Activated T-cell treated with anti-CD3 and anti-CD28 coated beads for 1 hour (primary cell): ENCODE results near the gene IL20RA.
"Not testable (repeated sequence)": the region's sequence is repeated elsewhere in the genome, so short reads cannot be mapped to it uniquely, and the experiment has no call there.

Experiments
- DNase-seq: peaks from one replicate; pipeline ENCODE4 v3.0.0-alpha.2; 2020; ENCODE audit warnings: low read depth

Gene IL20RA, protein sequence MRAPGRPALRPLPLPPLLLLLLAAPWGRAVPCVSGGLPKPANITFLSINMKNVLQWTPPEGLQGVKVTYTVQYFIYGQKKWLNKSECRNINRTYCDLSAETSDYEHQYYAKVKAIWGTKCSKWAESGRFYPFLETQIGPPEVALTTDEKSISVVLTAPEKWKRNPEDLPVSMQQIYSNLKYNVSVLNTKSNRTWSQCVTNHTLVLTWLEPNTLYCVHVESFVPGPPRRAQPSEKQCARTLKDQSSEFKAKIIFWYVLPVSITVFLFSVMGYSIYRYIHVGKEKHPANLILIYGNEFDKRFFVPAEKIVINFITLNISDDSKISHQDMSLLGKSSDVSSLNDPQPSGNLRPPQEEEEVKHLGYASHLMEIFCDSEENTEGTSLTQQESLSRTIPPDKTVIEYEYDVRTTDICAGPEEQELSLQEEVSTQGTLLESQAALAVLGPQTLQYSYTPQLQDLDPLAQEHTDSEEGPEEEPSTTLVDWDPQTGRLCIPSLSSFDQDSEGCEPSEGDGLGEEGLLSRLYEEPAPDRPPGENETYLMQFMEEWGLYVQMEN

DNA sequence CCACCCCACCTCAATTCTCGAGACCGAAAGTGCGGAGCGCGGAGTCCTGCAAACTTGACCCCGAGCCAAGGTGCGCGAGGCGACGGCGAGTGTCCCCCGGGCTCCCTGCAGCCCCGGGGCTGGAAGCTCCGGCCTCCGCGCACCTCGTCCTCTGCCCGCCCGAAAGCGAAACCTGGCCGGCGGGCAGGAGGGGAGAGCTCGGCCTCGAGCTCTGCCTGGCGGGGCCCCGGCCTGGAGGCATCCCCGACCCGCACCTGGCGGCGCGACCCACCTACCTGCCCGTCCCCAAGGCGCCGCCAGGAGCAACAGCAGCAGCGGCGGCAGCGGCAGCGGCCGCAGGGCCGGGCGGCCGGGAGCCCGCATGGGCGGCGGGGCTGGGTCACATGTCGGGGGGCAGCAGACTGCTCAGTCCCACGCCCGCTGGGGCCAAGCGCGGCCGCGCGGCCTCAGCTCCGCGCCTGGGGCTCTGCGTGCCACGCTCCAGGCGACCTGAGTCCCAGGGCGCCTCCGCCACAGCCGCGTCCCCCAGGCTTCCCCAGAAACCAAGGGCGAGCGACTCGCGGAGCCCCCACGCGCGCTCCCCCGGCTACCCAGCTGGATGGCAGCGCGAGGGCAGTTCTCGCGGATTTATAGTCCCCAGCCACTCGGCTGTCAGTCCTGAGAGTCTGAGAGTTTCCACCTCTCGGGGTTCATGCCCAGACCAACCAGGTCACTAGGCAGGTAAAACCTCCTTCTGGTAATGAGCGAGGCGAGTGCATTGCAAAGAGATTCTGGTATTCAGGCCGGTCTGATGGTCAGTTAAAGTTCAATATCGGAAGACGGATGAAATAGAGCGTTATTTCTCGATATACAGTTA, at the start of gene IL20RA:
Gene IL20RA, minus strand, starts transcription at position 600 of the 856 bp plus-strand sequence. Its CDS starts 237 bp downstream, at position 363.
- no peak for DNase-seq

DNA sequence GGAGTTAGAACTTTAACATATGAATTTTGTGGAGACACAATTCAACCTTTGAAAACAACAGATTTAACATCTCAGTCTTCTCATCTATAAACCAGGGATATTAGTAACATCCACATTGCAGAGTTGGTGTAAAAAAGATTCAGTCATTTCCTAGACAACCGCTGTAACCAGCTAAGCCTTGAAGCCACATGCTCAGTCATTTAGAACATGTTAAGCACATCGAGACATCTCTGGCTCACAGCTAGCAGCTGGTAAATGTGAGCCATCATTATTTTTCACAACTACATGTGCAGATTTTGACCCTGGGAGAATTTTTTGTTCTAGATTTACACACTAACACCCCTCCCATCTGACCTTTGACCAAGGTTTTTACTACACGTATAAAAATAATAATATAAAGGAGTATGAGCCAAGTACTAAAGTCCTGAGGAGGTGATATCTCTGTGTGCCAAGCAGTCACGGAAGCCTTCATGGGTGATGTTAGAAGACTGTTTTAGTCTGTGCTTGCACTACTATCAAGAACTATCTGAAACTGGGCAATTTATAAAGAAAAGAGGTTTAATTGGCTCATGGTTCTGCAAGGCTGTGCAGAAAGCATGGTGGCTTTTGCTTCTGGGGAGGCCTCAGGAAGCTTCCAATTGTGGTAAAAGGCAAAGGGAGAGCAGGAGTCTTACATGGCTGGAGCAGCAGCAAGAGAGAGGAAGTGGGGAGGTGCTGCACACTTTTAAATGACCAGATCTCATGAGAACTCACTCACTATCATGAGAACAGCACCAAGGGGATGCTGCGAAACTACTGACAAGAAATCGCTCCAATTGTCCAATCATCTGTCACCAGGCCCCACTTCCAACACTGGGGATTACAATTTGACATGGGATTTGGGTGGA, 48.7 kb upstream of the IL20RA start:
- no peak for DNase-seq

DNA sequence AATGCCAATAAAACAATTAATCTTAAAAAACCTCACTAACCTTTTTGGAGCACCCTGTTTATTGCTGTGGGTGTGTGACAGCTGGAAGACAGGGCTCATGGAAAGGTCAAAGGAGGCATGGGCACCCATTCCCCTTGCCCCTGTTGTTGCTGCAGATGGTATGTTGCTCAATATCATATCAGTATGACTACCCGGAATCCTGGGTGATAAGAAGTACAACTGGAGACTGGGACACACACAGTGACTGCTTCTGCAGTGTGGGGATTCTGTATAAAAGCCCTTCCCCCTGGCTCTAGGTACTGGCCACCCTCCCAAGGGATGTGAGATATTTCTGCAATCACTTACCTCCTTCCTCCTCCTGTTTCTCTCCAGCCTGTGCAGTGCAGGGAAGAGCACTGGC, 47.3 kb upstream of the IL20RA start:
- DNase-seq = no peak

GRCh38 chr6:137089305-137089704, 44.5 kb upstream of the IL20RA start:
- no peak for DNase-seq

GRCh38 chr6:137087902-137088301, 43.1 kb upstream of the IL20RA start:
- no peak for DNase-seq

GRCh38 chr6:137086031-137086430, 41.3 kb upstream of the IL20RA start:
- no peak for DNase-seq

- no peak for DNase-seq
Observed at GRCh38 chr6:137084865-137085617, 40.3 kb upstream of the IL20RA start.

DNA sequence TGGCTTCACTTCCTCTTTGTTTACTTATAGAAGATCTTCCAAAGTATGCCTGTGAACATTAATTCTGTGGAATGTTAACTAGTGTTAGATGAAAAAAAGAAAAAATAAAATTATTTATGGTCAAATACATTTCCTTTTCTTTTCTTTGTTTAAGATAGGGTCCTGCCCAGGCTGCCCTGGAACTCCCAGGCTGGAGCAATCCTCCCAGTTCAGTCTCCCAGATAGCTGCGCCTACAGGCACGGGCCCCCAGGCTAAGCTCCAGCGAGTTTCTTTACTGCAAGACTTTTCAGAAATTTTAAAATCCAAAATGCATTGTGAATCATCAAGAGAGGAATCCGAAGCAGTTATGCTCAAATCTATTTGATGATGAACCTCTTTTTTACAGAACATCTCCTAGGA, 39.3 kb upstream of the IL20RA start:
- DNase-seq = no peak

- no peak for DNase-seq
Observed at GRCh38 chr6:137081997-137082396, 37.2 kb upstream of the IL20RA start.

- no peak for DNase-seq
Observed at GRCh38 chr6:137080711-137081110, 35.9 kb upstream of the IL20RA start.

GRCh38 chr6:137076277-137077068, 31.7 kb upstream of the IL20RA start:
- DNase-seq = peak; percentile 27

GRCh38 chr6:137075790-137076189, 31.0 kb upstream of the IL20RA start:
- DNase-seq = not testable (repeated sequence)

DNA sequence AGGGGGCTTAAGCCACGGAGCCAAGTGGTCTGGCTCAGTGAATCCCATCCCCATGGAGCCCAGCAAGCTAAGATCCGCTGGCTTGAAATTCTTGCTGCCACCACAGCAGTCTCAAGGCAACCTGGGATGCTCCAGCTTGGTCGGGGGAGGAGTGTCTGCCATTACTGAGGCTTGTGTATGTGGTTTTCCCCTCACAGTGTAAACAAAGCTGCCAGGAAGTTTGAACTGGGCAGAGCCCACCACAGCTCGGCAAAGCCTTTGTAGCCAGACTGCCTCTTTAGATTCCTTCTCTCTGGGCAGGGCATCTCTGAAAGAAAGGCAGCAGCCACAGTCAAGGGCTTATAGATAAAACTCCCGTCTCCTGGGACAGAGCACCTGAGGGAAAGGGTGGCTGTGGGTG, 25.5 kb upstream of the IL20RA start:
- DNase-seq = no peak

GRCh38 chr6:137067399-137067798, 22.6 kb upstream of the IL20RA start:
- no peak for DNase-seq

DNA sequence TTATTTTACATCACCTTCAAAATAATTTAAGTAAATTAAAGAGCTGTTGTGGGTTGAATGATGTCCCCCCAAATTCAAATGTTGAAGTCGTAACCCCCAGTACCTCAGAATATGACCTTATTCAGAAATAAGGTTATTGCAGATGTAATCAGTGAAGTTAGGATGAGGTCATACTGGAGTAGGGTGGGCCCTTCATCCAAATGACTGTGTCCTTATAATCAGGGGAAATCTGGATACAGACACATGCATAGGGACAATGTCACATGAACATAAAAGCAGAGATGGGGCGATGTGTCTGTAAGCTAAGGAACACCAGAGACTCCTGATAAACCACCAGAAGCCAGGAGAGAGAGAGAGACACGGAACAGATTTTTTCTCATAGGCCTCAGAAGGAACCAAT, 13.3 kb upstream of the IL20RA start:
- no peak for DNase-seq

DNA sequence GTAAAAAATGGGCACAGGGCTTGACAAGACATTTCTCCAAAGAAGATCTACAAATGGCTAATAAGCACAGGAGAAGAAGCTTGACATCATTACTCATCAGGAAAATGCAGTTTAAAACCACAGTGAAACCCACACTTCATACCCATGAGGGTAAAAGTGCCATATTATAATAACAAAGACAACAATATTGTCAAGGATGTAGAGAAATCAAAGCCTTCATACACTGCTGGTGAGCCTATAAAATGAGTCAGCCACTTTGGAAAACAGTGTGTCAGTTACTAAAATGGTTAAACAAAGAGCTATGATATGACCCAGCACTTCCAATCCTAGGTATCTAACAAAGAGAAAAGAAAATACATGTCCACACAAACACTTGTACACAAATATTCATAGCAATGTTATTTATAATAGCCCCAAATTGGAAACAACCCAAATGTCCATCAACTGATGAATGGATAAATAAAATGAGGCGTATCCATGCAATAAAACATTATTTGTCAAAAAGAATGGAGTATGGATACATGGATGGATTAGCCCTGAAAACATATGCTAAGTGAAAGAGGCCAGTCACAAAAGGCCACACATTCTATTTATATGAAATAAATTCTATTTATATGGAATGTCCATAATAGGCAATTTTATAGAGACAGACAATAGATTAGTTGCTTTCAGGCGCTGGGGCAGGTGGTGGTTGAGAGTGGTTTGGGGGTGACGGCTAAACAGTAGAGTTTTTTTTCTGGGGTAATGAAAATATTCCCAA, 11.5 kb upstream of the IL20RA start:
- no peak for DNase-seq

DNA sequence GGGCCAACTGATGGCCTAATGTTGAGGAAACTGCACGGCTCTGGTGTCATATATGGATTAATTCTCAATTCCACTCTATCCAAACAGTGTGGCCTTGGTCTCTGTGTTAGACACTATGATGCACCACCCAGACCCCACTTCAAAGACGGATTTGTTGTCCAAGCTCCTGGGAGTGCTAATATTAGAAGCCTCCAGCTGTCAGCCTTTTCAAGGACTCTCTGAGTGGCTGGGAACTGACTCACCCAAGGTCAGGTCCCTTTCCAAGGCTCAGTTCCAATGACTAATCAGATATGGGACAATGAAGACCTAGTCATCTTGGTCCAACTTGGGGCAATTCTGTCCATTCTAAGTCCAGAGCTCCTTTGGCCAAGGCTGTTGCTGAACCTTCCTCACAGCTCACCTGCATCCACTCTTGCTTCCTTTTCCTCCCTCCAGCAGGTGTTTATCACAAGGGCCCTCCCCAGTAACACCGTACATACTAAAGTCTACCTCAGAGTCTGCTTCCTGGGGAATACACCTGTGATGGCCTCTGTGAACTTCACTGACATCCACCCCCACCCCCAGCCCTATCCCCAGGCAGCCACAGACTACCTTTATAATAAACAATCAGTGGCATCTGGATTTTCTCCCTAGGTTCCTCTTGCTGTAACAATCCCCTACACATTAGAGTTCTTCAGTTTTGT, 7.2 kb upstream of the IL20RA start:
- no peak for DNase-seq

DNA sequence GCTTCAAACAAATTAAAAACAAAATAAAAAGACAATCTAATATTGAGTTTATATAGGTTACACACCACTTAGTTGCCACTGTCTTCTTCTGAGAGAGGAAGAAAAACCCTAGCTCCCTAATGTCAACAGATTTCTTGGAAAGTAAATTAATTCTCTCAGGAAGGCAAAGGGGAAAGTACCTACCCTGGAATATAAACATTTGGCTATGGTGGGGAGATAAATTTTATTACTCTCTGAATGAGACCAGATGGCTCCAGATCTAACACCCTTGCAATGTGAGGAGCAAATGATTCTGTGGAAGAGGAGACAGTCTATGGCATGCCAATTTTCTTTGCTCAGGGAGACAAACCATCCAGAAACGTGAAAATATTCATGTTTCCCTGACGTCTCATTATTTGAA, 4.3 kb upstream of the IL20RA start:
- DNase-seq = no peak

DNA sequence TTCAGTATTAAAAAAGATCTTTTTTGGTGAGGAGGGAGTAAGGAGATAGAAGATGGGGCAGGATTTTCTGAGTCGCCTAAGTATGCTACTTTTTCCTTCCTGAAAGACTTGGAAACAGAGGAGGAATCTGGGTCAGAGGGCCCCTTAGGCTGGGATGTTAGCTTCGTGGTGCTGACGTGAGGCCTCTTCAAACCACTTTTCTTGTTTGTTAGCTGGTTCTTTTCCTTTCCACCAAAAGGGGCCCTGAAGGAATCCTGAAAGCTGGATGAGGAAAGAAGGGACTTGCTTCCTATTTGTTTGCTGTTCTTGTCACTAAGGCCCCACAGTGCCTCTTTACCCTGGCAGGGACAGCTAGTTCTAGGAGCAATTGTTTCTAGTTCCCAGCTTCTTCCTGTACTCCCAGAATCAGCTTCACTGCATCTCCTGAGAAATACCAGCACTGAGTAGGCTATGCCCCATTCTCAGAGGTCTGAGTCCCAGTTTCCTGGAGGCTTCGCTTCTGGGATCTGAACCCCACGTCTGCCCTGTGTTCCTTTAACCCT, 2.2 kb upstream of the IL20RA start:
- no peak for DNase-seq
